Measurements from ENCODE around the gene VASP. TPM values are rescaled to one million over a fixed set of nuclear protein-coding genes. Genes with fewer than 3 reads are reported as not detected.

Gene VASP
- total and polyA plus RNA-seq, 2 donors (not counting 3 experiments of a cell fraction or from before 2014, with no cell fraction given): 94.3 to 154 TPM

DNA sequence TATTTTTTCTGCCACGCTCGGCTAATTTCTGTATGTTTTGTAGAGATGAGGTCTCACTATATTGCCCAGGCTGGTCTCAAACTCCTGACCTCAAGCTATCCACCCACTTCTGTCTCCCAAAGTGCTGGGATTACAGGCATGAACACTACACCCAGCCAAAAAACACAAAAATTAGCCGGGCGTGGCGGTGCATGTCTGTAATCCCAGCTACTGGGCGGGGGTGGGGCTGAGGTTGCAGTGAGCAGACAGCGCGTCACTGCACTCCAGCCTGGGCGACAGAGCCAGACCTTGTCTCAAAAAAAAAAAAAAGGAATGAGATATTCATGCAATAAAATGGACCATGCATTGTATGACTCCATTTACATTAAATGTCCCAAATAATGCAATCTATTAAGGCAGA, 32.2 kb downstream of the VASP start:
- Histone ChIP-seq H3K9ac (replicated peaks; ENCODE audit: extremely low read depth, insufficient read depth, low read length) (no peak overlapping the region), H3K9me1 (replicated peaks; ENCODE audit: control insufficient read depth, extremely low read depth, insufficient read depth, low read length) (no peaks in the 10 kb centered on the region), H3K36me3 (ENCODE audit: control insufficient read depth in 2 of 2, extremely low read depth in 1 of 2, insufficient read depth in 2 of 2, low read length in 2 of 2) (no peaks in the 10 kb centered on the region), H3K27ac (ENCODE audit: insufficient read depth, low read depth, low read length) (no peak overlapping the region), H2AFZ (ENCODE audit: low read depth, low read length) (no peak overlapping the region), H3K4me2 (ENCODE audit: insufficient read depth, low read length) (no peak overlapping the region), H3K79me2 (ENCODE audit: control insufficient read depth, insufficient read depth, low read length) (no peaks in the 10 kb centered on the region), H3K9me3 (replicated peaks; ENCODE audit: control insufficient read depth, insufficient read depth, low read length) (no peaks in the 10 kb centered on the region), H3K4me1 (ENCODE audit: control insufficient read depth, extremely low read depth, insufficient read depth, low read length) (no peaks in the 10 kb centered on the region), H3K4me3 (replicated peaks in 1 of 3; ENCODE audit: insufficient read depth in 1 of 3, low read depth in 1 of 3, low read length in 3 of 3) (no peak overlapping the region), H3K27me3 (ENCODE audit: control insufficient read depth in 2 of 2, insufficient read depth in 2 of 2, low read length in 2 of 2) (no peaks in the 10 kb centered on the region), H4K20me1 (replicated peaks; ENCODE audit: control insufficient read depth, extremely low read depth, insufficient read depth, low read length) (no peaks in the 10 kb centered on the region)
- TF ChIP-seq MYC (IDR thresholded peaks at IDR 0.05; ENCODE audit: low read depth, low read length) (no peak), GATA2 (IDR thresholded peaks at IDR 0.05; ENCODE audit: insufficient read depth, insufficient read length, low read depth, low read length) (no peak), JUN (IDR thresholded peaks at IDR 0.05; ENCODE audit: borderline replicate concordance, insufficient read depth, insufficient read length, low read depth) (no peak), CTCF (IDR thresholded peaks at IDR 0.05; ENCODE audit: extremely low read depth in 1 of 2, insufficient read depth in 1 of 2, low read depth in 1 of 2, low read length in 2 of 2) (no peak)
- dilution Hi-C loops (cut with MboI; ENCODE audit: extremely low pct_ligation_motif_present, low sequenced_read_pairs): no loop called here
- POLR2A ChIA-PET: no interaction called here
- BruUV-seq (replicated peaks): no TSS peak
- FAIRE-seq (no peak), DNase-seq (ENCODE audit: low read depth, low spot score) (no peak)
- CTCF ChIA-PET: interaction anchor here (1.0 kb wide), 1 partner anchor 14 kb away, joined by 3 read pairs; no protein-coding TSS in a partner anchor
- intact Hi-C loops (cut with micrococcal nuclease): no loop called here

DNA sequence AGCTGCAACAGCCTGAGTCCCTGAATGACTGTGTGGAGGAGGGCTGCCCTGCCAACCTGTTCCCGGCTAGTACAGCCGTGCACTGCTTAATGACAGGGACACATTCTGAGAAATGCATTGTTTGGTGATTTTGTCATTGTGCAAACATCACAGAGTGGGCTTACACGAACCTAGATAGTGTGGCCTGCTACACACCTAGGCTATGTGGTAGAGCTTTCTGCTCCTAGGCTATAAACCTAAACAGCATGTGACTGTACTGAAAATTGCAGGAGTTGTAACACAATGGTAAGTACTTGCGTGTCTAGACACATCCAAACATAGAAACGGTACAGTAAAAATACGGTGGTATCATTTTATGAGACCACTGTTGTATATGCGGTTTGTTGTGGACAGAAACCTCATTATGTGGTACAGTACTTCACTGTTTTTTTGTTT, 35.0 kb downstream of the VASP start:
- H3K4me3 ChIP-seq (replicated peaks in 1 of 3; ENCODE audit: insufficient read depth in 1 of 3, low read depth in 1 of 3, low read length in 3 of 3): no peak overlapping the region
- FAIRE-seq (no peak), DNase-seq (ENCODE audit: low read depth, low spot score) (no peak)
- no peaks in the 10 kb centered on the region for H3K9me1 ChIP-seq (replicated peaks; ENCODE audit: control insufficient read depth, extremely low read depth, insufficient read depth, low read length)
- no peak overlapping the region for H3K27ac ChIP-seq (ENCODE audit: insufficient read depth, low read depth, low read length)
- POLR2A ChIA-PET: no interaction called here
- no peak for TF ChIP-seq MAX (IDR thresholded peaks at IDR 0.05; ENCODE audit: insufficient read depth, insufficient read length)
- TF ChIP-seq POLR2AphosphoS5 (IDR thresholded peaks at IDR 0.05; ENCODE audit: insufficient read depth, low read depth, low read length): no peak
- TF ChIP-seq JUN (IDR thresholded peaks at IDR 0.05; ENCODE audit: borderline replicate concordance, insufficient read depth, insufficient read length, low read depth): no peak
- no peak for TF ChIP-seq MYC (IDR thresholded peaks at IDR 0.05; ENCODE audit: low read depth, low read length)
- no peak for TF ChIP-seq FOS (IDR thresholded peaks at IDR 0.05; ENCODE audit: borderline replicate concordance, insufficient read depth, low read length)
- no peak for TF ChIP-seq CTCF (IDR thresholded peaks at IDR 0.05; ENCODE audit: extremely low read depth in 1 of 2, insufficient read depth in 1 of 2, low read depth in 1 of 2, low read length in 2 of 2)
- no peak for TF ChIP-seq POLR2A (IDR thresholded peaks at IDR 0.05; ENCODE audit: low read depth, low read length)
- TF ChIP-seq EZH2 (IDR thresholded peaks at IDR 0.05; ENCODE audit: borderline replicate concordance, low read depth, low read length, severe bottlenecking): no peak
- no peak for TF ChIP-seq GATA2 (IDR thresholded peaks at IDR 0.05; ENCODE audit: insufficient read depth, insufficient read length, low read depth, low read length)
- dilution Hi-C loops (cut with MboI; ENCODE audit: extremely low pct_ligation_motif_present, low sequenced_read_pairs) (no loop called here), intact Hi-C loops (cut with micrococcal nuclease) (no loop called here)
- no peaks in the 10 kb centered on the region for H3K27me3 ChIP-seq (ENCODE audit: control insufficient read depth in 2 of 2, insufficient read depth in 2 of 2, low read length in 2 of 2)
- no peak overlapping the region for H2AFZ ChIP-seq (ENCODE audit: low read depth, low read length)
- no TSS peak for BruUV-seq (replicated peaks)
- H3K4me1 ChIP-seq (ENCODE audit: control insufficient read depth, extremely low read depth, insufficient read depth, low read length): no peaks in the 10 kb centered on the region
- H3K79me2 ChIP-seq (ENCODE audit: control insufficient read depth, insufficient read depth, low read length): no peaks in the 10 kb centered on the region
- H3K9me3 ChIP-seq (replicated peaks; ENCODE audit: control insufficient read depth, insufficient read depth, low read length): no peaks in the 10 kb centered on the region
- no peaks in the 10 kb centered on the region for H3K36me3 ChIP-seq (ENCODE audit: control insufficient read depth in 2 of 2, extremely low read depth in 1 of 2, insufficient read depth in 2 of 2, low read length in 2 of 2)
- H3K4me2 ChIP-seq (ENCODE audit: insufficient read depth, low read length): no peak overlapping the region
- CTCF ChIA-PET: no interaction called here
- H4K20me1 ChIP-seq (replicated peaks; ENCODE audit: control insufficient read depth, extremely low read depth, insufficient read depth, low read length): no peaks in the 10 kb centered on the region
- no peak overlapping the region for H3K9ac ChIP-seq (replicated peaks; ENCODE audit: extremely low read depth, insufficient read depth, low read length)
